Left lung (tissue), 10 donors: Measurements from ENCODE around the gene ADAMTS17. TPM values are rescaled to one million over a fixed set of nuclear protein-coding genes. Genes with fewer than 3 reads are reported as not detected.

Experiments used
- ATAC-seq: fragments of 200-7000 bp; cut with Tn5 transposase; one replicate; pipeline ENCODE4 v1.9.1; 2020; ENCODE audit warnings: moderate library complexity
- DNase-seq, 4 donors: peaks; one replicate each; pipeline ENCODE4 v3.0.0-alpha.2; 2013 to 2020
- H3K27ac ChIP-seq, 2 donors: fragments of 200-600 bp; sonication (generic) in 1 of 2; one replicate each; pipeline versions ENCODE4 v1.5.0 to v1.8.0; 2020 to 2021
- H3K27me3 ChIP-seq, 2 donors: fragments of 200-600 bp; sonication (generic) in 1 of 2; one replicate each; pipeline versions ENCODE4 v1.5.0 to v1.8.0; 2020 to 2021
- H3K36me3 ChIP-seq, 2 donors: fragments of 200-600 bp; sonication (generic) in 1 of 2; one replicate each; pipeline versions ENCODE4 v1.5.0 to v1.8.0; 2020 to 2021
- H3K4me1 ChIP-seq, 2 donors: fragments of 200-600 bp; one replicate each; pipeline ENCODE4 v1.8.0; 2021
- H3K4me3 ChIP-seq, 2 donors: fragments of 200-600 bp; sonication (generic) in 1 of 2; one replicate each; pipeline versions ENCODE4 v1.5.0 to v1.8.0; 2020 to 2021; ENCODE audit warnings: mild to moderate bottlenecking in 1 of 2
- H3K9me3 ChIP-seq, 2 donors: fragments of 200-600 bp; sonication (generic) in 1 of 2; one replicate each; pipeline versions ENCODE4 v1.5.0 to v1.8.0; 2020 to 2021
- intact Hi-C, 2 donors: fragments of 100-400 bp; cut with DNase I; formaldehyde crosslinking; loops; one replicate each; pipeline versions ENCODE4 v1.11.2 to v1.14.2; 2022
- polyA plus RNA-seq, 6 donors: library from polyadenylated mRNA; unstranded; fragments of 120-200 nt; gene quantifications; one replicate each; pipeline ENCODE4 v1.2.1, GENCODE V29; 2013; ENCODE audit not compliant: insufficient read length in 6 of 6
- total RNA-seq, 2 donors: library from RNA; stranded (reverse); fragmentation: NEBNext Ultra II Directional; extraction: Animal tissue kit (Norgen Biotek cat#: 25700); gene quantifications; one replicate each; pipeline ENCODE4 v1.2.1, GENCODE V29; 2021
- TF ChIP-seq, protein P1 (sequence below), 2 donors: fragments of 200-600 bp; sonication (generic) in 1 of 2; IDR thresholded peaks; one replicate each; pipeline versions ENCODE4 v1.5.0 to v1.8.0; 2021; ENCODE audit warnings: antibody characterized with exemption in 2 of 2
- donor health status: DM: no; HTN: yes; CAD: no.
- donor health status: DM: no; HTN: no; CAD: no.

Gene ADAMTS17
- total and polyA plus RNA-seq, 8 donors, result 2.0 to 3.9 (median 3.4) TPM

DNA sequence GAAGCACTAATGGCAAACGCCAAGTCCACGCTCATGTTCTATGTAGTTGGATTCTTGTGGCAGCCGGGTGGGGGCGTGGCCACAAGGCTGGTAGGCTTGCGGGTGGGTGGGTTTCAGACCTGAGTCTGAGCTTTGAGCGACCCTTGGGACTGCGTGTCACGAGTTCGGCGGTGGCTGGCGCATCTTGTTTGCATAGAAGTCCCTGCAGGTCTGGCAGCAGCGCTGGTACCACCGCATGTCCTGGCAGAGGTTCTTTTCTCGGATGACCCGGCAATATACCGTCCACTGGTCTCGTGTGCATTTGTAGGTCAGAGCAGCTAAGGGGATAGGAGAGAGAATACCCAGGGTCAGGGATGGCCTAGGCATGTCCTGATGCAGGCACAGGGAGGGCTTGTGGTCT, 367.5 kb downstream of the ADAMTS17 start:
- Histone ChIP-seq H3K9me3 (no peaks in the 10 kb centered on the region), H3K27me3 (no peaks in the 10 kb centered on the region), H3K36me3 (no peaks in the 10 kb centered on the region), H3K27ac (no peak overlapping the region), H3K4me1 (no peaks in the 10 kb centered on the region), H3K4me3 (no peak overlapping the region)
- no peak for ATAC-seq
- intact Hi-C loops, result no loop called here
- TF ChIP-seq, protein P1, sequence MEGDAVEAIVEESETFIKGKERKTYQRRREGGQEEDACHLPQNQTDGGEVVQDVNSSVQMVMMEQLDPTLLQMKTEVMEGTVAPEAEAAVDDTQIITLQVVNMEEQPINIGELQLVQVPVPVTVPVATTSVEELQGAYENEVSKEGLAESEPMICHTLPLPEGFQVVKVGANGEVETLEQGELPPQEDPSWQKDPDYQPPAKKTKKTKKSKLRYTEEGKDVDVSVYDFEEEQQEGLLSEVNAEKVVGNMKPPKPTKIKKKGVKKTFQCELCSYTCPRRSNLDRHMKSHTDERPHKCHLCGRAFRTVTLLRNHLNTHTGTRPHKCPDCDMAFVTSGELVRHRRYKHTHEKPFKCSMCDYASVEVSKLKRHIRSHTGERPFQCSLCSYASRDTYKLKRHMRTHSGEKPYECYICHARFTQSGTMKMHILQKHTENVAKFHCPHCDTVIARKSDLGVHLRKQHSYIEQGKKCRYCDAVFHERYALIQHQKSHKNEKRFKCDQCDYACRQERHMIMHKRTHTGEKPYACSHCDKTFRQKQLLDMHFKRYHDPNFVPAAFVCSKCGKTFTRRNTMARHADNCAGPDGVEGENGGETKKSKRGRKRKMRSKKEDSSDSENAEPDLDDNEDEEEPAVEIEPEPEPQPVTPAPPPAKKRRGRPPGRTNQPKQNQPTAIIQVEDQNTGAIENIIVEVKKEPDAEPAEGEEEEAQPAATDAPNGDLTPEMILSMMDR (IDR thresholded peaks at IDR 0.05), result no peak
- DNase-seq, result peak in 1 of 4 donors; percentile 66

DNA sequence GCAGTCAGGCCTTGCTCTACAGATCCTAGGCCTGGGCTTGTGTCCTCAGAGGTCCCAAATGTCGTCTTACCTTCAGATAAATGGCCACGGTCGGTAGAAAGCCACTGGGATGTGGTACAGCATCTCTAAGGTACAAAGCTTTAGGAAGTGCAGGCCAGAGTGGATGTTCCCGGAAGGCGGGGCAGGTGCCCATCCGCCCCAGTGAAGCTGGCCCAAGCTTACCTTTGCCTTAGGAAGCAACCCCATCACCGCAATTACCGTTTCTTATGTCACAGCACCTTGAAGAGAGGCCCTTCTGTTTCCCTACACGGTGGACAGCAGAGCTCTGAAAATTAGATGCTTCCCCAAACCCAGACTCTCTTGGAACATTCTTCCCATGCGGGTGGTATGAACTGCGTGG, 368.4 kb downstream of the ADAMTS17 start:
- Histone ChIP-seq H3K4me3 (no peak overlapping the region), H3K4me1 (no peaks in the 10 kb centered on the region), H3K27ac (no peak overlapping the region), H3K36me3 (no peaks in the 10 kb centered on the region), H3K9me3 (no peaks in the 10 kb centered on the region), H3K27me3 (no peaks in the 10 kb centered on the region)
- DNase-seq, result no peak
- TF ChIP-seq, protein P1 (IDR thresholded peaks at IDR 0.05), result no peak
- no peak for ATAC-seq
- intact Hi-C loops, result no loop called here

DNA sequence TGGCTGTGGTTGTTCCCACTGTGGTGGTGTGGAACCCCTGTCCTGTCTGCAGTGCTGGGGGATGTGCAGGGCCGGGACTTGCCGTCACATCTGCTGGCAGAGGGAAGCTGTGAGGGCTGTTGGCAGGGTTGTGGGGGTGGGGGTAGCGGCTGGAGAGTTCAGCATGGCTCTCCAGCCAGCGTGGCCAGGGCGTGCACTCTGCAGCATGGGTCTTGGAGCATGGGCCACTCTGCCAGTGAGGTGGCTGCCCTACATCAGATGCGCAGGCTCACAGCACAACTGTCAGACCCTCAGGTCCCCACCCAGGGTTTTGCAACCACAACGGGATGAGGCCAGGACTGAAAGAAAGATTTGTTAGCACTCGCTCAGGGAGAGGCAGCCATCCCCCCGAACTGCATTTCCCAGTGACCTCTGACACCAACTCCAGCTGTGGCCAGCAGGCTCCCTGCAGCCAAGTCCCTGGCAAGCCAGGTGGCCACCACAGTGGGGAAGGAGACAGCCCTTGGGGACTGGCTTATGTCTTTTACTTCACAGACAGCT, 370.8 kb downstream of the ADAMTS17 start:
- no peak overlapping the region for H3K4me3 ChIP-seq
- no peaks in the 10 kb centered on the region for H3K27me3 ChIP-seq
- no peak overlapping the region for H3K27ac ChIP-seq
- no peaks in the 10 kb centered on the region for H3K9me3 ChIP-seq
- DNase-seq (peak in 1 of 4 donors; percentile 35), ATAC-seq (no peak)
- intact Hi-C loops, result no loop called here
- TF ChIP-seq, protein P1 (IDR thresholded peaks at IDR 0.05), result no peak
- no peaks in the 10 kb centered on the region for H3K4me1 ChIP-seq
- no peaks in the 10 kb centered on the region for H3K36me3 ChIP-seq

DNA sequence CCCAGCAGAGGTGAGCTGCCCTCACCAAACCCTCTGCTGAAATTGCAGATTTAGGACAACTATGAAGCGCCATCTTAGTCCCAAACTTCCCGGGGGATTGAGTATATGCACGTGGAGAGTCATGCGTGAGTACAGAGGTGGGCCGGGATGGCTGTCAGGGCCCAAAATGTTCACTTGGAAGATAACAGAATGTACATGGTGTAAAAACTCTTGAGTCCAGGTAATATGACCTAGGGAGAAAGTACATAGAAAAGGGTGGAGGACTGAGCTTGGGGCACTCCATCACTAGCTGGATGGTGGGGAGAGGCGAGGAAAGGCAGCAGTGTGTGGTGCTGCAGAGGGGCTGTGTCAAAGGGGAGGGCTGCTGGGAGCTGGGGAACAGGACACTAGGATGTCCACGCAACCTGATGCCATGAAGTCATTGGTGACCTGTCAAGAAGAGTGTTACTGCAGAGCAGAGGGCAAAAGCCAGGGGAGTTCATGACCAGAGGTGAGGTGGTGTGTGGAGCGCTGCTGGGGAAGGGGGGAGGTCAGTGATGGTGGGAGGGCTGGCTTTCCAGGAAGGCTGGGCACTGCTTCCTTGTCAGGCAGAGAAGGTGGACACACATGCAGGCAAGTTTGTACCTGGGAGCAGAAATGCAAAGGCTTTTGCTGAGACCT, 372.4 kb downstream of the ADAMTS17 start:
- H3K27ac ChIP-seq, result no peak overlapping the region
- no peaks in the 10 kb centered on the region for H3K9me3 ChIP-seq
- no peak for ATAC-seq
- no peak overlapping the region for H3K4me3 ChIP-seq
- H3K27me3 ChIP-seq, result no peaks in the 10 kb centered on the region
- intact Hi-C loops, result no loop called here
- H3K36me3 ChIP-seq, result no peaks in the 10 kb centered on the region
- DNase-seq, result peak in 1 of 4 donors; percentile 10
- no peaks in the 10 kb centered on the region for H3K4me1 ChIP-seq
- TF ChIP-seq, protein P1 (IDR thresholded peaks at IDR 0.05), result no peak

DNA sequence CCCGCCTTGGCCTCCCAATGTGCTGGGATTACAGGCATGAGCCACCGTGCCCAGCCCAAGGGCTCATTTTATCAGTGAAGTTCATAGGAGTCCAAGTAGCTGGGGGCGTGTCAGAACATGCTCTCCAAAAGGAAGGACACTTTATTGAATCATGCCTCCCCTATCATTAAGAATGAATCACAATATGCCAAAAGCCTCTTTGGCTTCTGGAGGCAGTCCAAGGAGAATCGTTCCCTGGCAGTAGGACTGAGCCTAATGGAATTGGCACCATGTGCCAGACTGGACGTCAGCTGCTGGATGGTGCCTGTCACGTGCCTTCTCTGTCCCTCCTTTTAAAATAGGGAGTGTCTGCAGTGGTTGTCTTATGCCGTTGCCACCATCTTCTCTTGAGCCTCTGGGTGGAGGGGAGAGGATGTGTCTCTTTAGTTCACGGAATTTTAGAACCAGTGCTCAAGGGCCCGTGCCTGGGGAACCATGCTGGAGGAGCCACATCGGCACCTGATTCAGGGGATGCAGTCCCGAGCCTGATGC, 373.9 kb downstream of the ADAMTS17 start:
- TF ChIP-seq, protein P1 (IDR thresholded peaks at IDR 0.05), result no peak
- Histone ChIP-seq H3K9me3 (no peaks in the 10 kb centered on the region), H3K4me3 (no peak overlapping the region), H3K4me1 (no peaks in the 10 kb centered on the region), H3K36me3 (no peaks in the 10 kb centered on the region), H3K27me3 (no peaks in the 10 kb centered on the region), H3K27ac (no peak overlapping the region)
- ATAC-seq (no peak), DNase-seq (peak in 1 of 4 donors; percentile 26)
- intact Hi-C loops, result no loop called here
